GM19035 (cell line): ENCODE measurements around the gene EEF1A2.

Experiments used
- ATAC-seq: cut with Tn5 transposase; IDR thresholded peaks from one replicate; pipeline ENCODE4 v1.9.1; 2021; ENCODE audit not compliant: unreplicated experiment

Gene EEF1A2

DNA sequence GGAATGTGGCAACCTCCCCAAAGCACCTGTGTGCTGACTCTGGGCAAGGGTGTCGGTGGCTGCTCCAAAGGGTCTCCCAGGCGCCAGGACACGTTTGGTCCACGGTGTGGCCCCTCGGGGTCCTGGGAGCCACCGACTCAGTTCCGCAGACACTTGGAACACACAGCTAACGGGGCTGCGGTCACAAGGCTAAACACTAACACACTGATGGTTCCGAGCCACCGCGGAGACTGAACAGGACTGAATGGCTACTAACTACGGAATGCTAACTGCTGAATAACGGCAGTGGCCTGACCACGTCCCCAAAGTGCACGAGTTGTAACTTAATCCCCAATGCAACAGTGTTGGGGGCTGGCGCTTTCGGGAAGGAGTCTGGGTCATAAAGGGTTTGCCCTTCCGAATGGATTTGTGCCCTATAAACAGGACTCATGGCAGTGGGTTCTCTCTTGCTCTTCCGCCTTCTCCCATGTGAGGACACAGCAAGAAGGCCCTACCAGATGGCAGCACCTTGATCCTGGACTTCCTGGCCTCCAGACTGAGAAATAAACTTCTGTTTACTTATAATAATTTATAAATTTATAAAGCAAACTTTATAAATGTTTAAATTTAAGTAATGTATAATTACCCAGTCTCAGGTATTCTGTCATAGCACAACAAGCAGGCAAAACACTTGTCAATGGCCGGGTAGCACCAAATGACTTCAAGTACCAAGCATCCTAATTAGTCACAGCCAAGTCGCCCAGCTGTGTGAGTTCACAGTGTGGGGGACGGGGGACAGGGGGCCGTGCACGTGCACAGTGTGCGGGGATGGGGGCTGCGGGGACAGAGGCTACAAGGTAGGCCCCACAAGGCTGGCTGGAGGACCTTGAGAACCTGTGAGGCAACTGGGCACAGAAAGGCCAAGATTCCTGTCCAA lies 2.3 kb upstream of the EEF1A2 start:
- no peak for ATAC-seq

DNA sequence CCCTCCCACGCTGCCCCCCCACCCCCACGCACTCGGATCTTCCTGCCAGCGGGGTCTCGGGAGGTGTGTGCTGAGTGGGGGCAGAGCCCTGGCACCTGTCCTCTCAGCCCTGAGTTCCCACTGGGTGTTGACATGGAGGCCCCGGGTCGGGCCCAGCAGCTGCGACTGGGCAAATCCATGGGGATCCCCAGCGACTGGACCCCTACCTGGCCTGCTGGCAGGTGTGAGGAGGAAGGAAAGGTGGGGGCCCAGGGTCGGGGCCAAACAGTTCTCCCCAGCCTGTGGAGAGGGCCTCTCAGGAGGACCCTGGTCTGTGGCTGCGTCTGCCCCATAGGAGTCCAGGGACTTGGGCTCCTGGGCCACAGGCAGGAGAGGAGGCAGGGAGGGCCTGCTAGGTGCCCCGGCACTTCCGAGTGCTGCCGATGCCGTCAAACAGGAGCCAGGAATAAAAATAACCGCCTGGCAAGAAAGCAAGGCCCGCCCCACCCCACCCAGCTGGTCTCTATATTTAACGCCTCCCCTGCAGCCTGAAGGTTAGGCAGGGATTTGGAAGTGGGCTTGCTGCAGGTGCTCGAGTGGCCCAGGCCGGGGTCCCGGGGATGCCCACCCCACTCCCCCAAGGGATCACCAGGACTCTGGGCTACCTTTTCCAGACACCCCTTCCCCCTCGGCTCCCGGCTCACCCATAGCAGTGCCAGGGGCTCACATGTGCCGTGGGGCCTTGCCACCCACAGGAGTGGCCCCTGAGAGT lies 1.4 kb upstream of the EEF1A2 start:
- no peak for ATAC-seq

DNA sequence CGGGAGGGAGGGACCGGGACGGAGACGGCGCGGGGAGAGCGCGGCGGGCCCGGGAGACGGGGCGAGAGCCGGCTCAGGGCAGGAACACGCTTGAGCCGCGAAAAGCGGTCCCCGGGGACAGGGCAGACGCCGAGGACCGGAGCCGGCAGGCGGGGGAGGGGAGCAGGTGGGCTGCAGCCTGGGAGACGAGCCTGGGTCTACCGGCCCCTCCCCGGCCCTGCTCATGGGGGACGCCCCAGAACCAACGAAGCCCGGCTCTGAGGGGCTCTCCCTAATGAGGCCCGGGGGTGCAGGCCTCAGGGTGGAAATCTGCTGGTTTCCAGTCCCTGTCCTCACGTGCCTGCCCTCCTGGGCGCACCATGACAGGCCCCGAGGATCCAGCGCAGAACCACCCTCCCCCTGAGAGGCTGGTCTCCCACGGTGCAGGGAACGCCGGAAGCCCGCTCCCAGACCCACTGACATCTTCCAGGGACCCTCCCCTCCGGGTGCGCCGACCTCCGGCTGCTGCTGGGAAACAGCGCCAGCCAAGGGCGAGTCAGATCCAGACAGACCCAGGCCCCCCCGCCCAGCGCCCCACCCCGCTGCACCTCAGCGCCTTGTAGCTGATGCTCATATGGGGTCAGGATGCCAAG lies 571 bp upstream of the EEF1A2 start:
- ATAC-seq = no peak

DNA sequence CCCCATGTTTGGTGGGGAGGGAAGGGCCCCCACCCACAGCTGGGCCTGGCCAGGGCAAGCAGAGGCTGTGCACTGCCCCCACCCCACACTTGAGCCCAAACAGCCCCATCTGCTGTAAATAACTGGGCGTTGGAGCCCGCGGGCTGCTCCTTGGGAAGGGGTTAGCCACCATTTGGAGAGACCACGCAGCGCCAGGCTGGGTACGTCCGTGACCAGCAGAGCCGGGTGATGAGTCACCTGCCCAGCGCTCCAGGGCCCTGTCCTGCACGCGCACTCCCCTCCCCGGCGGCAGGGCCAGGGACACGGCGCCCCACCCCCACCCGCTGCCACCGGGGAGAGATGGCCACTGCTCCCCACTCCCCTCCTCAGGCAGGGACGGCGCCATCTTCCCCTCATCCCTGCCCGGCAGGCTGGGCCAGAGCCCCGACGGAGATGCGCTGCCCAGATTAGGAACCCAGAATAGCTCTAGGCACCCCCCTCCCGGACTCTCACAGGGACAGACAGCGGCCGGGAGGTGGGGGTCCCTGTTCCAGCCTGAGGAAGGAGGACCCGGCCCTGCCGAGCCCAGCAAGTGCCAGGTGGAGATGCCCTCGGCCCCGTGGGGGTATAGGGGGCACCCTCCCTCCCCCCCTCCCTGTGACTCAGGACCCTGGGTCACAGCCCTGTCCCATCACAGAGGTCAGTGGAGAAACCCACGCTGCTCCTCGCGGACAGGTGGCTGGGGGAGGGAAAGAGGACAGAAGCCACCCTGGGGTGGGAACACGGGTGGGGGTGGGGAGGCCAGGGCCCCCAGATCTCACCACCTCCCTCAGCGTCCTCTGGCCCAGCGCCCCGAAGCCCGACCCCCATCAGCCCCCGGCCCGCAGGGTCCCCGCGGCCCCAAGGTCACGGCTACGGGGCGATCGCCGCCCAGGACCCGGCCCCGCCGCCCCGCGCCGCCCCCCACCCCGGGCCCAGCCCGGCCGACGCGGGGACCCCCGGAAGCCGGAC lies 642 bp downstream of the EEF1A2 start:
- ATAC-seq = no peak

DNA sequence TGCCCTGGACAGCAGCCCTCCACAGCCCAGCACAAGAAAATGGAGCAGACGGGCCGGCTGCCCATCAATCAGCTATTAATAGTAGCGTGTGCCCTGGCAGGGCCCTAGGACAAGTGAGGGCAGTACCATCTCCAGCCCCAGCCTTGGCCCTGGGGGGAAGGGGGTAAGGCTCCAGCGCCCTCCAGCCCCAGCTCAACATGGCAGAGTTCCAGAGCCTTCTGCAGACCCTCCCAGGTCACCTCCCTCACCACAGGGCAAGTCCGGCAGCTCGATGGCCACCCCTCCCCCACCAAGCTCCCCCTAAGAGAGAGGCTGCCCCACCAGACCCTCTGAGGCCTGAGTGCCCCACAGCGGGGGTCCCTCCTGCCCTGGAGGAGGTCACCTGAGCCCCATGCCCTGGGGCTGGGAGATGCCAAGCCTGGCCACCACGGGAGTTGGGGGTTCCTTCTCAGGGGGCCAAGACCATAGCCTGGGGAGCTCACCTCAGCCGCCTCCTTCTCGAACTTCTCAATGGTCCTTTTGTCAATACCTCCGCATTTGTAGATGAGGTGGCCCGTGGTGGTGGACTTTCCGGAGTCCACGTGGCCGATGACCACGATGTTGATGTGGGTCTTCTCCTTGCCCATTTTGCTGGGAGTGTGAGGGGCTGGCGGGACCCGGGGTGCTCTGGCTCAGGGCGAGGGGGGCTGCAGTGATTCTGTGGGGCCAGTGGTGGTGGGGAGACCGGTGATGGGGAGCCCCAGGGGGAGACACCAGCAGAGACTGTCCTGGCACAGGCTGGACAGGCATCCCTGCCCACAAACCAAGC lies 1.5 kb downstream of the EEF1A2 start:
- ATAC-seq = no peak

DNA sequence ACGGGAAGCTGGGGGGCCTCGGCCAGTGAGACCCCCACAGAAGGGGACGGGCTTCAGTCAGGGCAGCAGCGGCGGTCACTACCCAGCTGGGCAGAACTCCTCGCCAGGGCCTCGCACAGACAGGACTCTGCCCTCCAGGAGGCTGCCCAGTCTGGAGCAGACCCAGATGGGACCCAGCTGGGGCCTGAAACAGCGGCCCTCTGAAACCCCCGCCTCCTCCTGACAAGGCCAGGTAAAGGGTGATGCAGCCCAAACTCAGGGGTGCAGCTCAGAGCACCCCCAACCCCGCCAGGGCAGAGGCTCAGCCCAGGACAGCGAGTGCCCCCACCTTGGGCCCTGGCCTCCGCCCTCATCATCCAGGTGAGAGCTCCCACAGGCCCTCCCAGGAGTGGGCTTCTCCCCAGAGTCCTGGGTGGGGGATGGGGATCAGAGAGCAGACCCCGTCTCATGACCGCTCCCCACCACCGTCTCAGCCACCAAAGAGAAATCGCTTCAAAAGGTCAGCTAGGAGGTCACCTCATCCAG lies 2.2 kb downstream of the EEF1A2 start:
- ATAC-seq = no peak

DNA sequence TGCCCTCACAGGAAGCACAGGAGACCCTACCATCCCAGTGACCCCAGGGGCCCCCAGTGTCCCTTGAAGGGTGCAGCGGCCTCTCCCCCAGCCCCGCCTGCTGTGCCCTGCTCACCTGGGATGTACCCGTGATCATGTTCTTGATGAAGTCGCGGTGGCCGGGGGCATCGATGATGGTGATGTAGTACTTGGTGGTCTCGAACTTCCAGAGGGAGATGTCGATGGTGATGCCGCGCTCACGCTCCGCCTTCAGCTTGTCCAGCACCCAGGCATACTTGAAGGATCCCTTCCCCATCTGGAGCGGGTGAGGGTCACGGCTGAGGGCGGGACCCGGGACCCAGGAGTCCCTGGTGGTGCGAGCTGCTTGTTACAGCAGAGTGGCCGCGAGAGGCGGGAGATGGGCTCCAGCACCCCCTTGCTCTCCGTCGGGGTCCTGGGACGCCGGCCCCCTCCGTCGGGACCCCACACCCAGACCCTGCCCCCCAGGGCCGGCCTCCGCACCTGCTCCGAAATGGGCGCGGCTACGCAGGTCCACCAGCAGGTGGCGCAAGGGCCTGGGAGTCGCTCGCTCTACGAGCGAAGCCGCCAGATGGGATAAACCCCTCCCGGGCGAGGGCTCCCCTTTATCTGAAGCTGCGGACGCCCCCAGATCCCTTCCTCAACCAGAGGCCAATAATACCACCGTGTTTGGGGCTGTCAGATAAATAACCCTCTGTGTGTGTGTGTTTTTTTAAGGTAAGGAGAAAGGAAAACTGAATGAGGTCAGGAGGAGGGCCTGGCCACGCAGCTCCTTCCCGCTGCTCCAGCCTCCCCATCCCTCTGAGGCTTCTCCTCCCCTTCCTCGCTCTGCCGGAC lies 2.9 kb downstream of the EEF1A2 start:
- no peak for ATAC-seq

DNA sequence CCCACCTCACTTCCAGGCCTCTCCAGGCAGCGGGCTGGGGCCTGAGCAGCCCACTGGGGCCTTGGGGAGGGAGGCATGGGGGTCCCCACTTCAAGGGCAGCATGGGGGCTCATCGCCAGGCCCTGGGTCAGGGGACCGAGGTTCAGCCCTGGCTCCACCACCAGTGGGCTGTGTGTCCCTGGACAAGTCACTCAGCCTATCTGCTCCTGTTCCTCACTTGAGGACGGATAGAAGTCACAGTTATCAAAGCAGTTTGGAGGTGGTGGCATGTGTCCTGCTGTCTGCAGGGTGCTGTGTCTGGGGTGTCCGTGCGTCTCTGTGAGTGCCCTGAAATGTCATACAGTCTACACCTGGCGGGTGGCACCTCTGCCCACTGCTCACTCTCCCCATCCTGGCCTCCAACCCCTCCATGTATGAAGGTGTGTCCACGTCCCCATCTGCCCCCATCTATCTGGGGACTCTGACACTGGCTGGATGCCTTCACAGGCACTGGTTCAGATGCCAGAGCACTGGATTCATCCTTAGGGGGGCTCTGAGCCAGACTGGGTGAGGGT lies 3.6 kb downstream of the EEF1A2 start:
- ATAC-seq = no peak

DNA sequence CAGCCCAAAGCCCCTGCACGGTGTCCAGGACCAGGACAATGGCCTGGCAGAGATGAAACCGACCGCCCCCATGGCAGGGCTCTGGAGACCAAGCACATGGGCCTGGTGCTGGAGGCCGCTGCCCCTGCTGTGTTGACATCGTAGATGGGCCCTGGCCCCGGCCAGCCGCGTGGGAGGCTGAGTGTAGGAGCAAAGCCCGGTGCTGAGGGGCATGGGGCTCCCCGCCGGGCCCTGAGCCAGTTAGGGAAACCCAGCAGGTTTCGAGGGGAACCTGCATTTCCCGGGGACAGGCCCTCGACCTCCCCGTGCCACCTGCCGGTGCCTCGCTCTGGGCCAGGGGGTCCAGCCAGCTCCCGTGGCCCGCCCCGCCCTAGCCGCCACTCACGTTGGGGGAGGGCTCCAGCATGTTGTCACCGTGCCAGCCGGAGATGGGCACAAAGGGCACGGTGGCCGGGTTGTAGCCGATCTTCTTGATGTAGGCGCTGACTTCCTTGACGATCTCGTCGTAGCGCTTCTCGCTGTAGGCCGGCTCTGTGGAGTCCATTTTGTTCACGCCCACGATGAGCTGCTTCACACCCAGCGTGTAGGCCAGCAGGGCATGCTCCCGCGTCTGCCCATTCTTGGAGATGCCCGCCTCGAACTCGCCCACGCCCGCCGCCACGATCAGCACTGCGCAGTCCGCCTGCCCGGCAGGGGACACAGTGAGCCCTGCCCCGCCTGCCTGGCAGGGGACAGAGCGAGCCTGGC lies 4.3 kb downstream of the EEF1A2 start:
- no peak for ATAC-seq

DNA sequence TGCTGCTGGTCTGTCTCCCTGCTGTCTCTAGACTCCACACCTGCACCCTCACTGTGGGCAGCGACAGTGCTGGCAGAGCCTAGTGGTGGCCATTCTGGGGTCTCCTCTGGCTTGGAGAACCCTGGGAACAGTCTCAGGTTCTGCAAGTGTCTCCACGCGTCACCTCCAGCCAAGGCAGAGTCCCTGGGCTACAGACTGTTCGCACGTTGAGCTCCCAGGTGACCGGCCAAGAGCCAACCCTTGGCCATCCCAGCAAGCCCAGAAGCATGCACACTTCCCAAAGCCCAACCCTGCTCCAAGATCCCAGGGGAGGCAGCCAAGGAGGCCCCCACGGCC lies 4.8 kb downstream of the EEF1A2 start:
- ATAC-seq = no peak

DNA sequence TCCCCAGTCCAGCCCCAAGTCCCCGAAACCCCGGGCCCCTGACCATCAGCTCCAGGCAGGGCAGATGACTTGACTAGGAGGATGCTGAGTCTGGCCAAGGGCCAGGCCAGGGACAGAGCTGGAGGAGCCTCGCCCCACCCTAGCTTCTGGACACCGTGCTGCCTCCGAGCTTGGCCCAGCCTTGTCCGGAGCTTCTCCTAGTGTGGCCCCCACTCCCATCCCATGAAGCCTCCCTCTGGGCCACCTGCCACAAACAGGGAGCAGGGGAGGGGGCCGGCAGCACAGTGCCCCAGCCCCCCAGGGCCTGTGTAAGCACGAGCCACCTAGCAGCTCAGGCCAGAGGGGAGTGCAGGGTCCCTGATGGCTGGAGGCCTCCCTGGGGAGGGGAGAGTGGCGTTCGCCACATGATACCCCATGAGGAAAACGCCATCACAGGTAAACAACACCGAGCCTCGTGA lies 5.3 kb downstream of the EEF1A2 start:
- ATAC-seq = no peak

DNA sequence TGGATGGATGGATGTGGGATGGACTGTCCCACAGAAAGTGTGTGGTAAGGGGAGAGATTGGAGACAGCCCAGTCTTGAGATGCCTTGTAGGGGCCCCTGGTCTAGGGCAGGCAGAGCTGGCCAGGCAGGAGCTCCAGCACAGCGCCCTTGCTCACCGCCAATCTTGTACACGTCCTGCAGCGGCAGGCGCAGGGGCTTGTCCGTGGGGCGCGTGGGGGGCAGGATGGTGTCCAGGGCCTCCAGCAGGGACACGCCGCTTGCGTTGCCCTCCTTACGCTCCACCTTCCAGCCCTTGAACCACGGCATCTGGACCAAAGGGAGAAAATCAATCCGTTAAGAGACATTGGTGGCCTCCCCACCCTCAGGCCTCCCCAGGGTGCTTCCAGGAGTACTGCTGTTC lies 5.9 kb downstream of the EEF1A2 start:
- ATAC-seq = no peak

DNA sequence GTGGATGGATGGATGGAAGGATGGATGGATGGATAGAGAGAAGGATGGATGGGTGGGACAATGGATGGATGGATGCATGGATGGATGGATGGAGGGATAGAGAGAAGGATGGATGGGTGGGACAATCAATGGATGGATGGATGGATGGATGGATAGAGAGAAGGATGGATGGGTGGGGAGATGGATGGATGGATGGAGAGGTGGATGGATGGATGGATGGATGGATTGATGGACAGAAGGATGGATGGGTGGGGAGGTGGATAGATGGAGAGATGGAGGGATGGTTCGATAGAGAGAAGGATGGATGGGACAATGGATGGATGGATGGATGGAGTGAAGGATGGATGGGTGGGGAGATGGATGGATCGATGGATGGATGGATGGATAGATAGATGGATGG lies 6.4 kb downstream of the EEF1A2 start:
- no peak for ATAC-seq

DNA sequence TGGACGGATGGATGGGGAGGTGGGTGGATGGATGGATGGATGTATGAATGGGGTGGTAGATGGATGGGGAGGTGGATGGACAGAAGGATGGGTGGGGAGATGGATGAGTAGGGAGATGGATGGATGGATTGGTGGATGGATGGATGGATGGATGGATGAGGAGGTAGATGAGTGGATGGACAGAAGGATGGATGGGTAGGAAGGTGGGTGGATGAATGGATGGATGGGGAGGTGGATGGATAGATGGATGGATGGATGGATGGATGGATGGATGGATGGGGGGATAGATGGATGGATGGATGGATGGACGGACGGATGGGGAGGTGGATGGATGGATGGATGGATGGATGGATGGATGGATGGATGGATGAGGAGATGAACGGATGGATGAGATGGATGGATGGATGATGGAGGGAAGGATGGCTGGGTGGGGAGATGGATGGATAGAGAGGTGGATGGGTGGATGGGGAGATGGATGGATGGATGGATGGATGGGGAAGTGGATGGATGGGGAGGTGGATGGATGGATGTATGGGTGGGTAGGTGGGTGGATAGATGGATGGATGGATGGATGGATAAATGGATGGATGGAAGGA lies 7.2 kb downstream of the EEF1A2 start:
- no peak for ATAC-seq

DNA sequence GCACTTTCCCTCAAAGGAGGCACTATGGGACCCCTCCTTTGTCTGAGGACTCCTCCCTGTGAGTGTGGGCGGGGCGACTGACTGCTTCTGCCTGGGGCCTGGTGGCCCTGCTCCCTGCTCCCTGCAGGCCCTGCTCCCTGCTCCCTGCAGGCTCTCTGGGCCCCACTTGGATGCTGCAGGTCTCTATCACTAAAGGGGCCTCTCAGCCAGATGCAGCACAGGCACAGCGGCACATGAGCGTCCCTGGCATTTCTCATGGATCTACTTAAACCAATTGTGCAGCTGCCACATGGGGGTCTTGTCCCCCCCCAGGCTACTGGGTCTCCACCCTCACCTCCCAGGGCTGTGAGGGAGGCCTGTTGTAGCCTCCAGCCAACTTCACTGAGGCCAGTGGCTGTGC lies 7.8 kb downstream of the EEF1A2 start:
- no peak for ATAC-seq

DNA sequence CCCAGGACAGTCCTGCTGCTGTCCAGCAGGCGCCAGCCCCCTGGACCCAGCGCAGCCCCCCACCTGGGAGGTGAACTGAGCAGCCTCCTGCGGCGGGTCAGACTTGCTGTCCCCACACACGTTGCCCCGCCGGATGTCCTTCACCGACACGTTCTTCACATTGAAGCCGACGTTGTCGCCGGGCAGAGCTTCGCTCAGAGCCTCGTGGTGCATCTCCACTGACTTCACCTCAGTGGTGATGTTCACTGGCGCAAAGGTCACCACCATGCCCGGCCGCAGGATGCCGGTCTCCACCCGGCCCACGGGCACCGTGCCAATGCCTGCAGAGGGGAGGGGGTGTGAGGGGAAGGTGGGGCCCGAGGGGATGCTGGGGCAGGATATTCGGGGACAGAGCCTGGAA lies 8.5 kb downstream of the EEF1A2 start:
- ATAC-seq = no peak
